HG02678 (cell line): ENCODE results near the gene PAPSS2.

Experiments
- ATAC-seq: cut with Tn5 transposase; IDR thresholded peaks from one replicate; pipeline ENCODE4 v1.9.1; 2021; ENCODE audit warnings: mild to moderate bottlenecking, moderate library complexity; ENCODE audit not compliant: unreplicated experiment

PAPSS2 gene

DNA sequence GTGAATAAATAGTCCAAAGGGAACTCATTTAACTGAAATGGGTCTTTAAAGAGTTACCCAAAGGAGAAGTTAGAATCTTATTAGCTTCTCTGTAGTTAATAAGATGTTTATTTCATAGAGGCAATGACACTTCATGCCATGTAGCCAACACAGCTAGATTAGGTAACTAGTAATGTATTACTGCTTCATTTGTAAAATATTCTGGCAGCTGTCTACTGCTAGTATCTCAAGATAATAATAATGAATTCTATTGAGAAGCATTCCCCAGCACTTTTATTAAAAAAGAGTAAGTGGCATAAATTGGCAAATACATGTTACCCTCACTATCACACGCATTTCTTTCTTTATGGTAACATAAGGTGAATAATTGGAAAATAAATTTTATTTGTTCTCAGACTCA lies 10.1 kb downstream of the PAPSS2 start:
- no peak for ATAC-seq

DNA sequence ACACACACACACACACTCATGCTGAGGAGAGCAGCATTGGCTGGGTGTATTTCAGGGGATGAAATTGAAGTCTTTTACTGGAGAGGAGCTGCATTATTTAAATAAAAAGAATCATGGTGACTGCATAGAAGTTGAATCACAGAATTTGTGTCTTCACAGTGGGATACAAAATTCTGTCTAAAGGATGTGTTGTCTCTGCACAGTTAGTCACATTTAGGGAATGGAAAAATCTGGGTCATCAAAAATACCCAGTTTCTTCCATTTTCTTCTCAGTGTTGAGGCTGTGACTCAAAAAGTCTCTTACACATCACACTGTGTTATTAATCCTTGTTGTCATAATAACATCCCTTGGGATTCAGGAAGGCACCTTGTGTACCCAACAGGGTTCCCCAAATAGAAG lies 10.9 kb downstream of the PAPSS2 start:
- no peak for ATAC-seq

DNA sequence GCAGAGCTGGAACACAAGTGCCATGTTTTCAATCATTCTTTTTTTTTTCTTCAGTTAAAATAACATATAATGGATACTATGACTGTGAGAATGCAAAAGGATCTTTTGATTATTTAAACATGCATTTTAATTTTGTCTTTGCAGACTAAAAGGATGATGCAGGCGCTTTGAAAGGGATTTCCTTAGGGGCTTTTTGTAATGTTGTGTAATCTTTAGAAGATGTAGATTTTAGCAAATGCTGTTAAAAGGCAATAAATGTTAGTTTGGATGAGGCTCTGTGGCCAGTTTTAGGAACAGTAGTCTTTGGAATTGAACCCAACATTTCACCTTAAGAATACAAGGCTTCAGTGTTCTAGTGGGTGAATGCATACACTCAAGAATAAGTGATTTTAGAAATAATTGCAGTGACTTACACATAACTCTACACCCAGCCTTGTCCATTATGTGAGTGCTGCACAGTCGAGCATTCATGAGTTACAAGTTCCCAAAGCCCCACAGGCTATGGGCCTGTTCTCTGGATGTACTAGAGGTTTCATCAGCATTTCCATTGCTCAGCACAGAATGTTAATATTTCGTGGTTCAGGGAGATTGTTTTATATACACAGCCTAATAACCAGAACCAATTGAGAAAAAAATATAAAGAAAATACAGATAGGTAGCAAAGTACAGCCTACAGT lies 11.6 kb downstream of the PAPSS2 start:
- ATAC-seq = no peak

DNA sequence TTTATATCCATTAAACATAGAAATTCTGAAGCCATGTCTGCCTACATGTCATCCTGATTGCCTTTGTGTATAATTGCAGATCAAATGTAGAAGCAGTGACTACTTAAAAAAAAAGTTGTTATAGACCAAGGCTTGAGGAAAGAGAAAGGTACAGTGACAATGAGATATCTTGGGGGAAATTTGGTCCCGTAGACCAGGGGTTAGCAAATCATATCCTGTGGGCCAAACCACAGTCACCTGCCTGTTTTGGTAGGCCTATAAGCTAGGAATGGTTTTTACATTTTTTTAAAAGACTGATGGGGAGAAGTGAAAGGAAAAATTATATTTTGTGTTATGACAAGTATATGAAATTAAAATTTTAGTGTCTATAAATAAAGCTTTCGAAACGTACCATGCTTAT lies 12.9 kb downstream of the PAPSS2 start:
- no peak for ATAC-seq

DNA sequence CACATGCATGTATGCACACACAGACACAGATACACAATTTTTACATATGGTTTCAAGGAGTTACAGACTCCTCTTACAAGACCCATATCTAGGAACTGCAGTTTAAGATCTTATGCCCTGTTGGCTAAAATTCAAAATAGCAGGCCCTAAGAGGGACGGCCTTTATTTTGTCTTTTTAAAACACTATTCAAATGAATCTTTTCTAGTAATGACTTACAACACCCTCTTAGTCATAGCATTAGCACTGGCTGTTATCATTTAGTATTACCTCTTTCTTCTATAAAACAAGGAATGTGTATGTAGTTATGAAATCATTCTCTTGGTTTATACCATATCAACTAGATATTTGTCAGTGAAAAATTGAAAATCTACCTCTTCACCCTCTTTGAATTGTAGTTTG lies 15.3 kb downstream of the PAPSS2 start:
- no peak for ATAC-seq

DNA sequence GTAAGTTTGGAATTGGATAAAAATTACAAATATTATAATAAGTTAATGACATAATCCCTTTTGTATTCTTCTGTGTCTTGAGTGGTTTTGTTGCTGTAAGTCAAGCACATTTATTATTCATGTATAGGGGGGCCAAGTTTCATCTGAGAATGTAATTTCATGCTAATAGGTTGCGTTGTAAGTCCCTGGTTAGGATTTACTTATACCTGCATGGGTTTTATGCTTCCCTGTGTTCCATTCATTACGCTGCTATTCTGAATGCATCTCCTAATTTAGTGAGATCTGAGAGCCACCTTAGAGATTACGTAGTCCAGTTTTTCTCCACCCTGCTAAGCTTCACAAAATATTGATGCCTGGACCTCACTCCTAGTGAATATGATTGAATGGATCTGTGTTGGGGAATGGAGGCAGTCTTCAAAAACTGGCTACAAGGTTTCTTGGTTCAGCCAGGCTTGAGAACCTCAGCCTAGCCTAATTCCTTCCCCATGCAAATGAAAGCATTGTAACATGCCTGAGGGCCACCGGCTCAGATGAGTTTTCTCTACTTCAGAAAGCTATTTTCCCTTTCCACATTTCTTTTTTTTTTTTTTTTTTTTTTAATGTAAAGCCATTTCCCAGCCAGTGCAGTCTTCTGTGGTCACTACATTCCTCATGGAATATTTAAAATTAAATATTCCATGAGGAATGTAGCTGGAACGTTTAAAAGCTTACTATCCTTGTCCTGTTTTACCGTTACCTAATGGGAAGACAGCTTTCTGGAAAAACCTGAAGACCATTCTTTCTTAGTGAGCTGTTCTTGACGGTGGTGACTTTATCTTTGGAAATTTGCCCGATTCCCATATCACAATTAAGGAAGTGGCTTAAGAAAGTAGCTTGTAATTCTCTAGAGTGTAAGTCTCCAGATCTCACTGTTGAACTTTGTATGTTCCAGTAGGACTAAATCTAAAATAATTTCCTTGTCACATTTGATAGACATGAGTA lies 16.0 kb downstream of the PAPSS2 start:
- ATAC-seq = no peak

DNA sequence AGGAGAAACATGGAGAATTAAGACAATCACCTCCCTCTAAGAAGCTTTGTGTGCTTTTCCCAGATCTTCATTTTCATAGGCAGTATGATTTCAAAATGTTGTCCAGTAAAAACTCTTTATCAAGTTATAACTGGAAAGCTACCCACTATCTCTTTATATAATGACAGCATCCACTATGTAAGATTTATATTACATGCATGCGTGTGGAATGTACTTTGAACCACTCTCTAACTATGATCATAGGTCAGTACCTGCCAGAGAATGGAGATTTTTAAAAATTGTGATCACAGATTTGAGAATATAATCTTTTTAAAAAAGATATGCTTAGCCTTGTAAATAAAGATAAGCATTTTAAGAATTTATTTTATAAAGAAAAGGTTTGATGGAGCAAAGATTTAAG lies 17.9 kb downstream of the PAPSS2 start:
- no peak for ATAC-seq

DNA sequence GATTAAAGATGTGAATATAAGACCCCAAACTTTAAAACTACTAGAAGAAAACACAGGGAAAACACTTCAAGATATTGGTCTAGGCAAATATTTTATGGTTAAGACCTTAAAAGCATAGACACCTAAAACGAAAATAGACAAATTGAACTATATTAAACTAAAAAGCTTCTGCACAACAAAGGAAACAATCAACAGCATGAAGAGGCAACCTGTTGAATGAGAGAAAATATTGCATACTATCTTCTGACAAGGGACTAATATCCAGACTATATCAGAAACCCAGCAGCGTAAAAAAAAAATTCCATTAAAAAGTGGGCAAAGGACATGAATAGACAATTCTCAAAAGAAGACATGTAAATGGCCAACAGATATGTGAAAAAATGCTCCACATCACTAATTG lies 18.6 kb downstream of the PAPSS2 start:
- no peak for ATAC-seq

DNA sequence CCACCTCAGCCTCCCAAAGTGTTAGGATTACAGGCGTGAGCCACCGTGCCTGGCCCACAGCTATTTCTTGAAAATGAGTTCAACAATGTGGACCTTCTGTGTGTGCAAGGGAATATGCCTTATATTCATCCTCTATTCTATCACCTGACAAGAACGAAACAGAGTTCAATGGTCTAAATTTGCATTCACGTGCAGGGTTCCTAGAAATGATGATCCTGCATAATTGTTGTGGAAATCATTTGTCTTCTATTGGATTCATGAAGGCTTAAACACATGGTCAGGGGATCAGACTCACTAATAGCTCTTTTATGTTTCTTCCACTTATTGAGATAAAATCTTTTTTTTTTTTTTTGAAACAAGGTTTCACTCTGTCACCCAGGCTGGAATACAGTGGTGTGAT lies 23.7 kb downstream of the PAPSS2 start:
- no peak for ATAC-seq

DNA sequence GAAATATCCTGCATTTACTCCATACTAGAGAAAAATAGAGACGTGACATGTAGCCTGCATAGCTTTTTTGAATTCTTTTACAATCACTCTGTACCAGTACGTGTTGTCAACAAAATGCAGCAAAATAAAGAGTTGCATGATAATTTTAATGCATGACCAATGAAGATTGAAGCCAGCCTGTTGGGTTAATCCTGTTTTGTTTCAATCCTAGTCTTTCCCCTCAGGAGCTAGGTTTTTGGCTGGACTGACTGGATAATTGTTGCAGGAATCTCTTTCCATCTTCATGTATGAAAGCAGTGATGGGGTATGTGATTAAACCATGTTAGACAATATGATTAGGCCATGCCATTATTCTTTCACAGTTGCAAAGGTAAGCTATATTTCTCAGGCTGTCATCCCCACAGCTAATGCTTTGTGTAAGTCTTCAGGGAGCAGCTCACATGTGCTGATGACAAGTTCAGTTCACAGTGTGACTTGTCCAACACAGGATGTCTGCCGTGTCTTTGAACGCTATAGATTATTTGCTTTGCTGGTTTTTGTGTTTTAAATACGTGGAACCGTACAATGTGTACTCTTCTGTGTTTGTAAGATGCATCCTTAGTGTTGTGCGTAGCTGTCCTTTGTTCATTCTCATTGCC lies 24.4 kb downstream of the PAPSS2 start:
- no peak for ATAC-seq

DNA sequence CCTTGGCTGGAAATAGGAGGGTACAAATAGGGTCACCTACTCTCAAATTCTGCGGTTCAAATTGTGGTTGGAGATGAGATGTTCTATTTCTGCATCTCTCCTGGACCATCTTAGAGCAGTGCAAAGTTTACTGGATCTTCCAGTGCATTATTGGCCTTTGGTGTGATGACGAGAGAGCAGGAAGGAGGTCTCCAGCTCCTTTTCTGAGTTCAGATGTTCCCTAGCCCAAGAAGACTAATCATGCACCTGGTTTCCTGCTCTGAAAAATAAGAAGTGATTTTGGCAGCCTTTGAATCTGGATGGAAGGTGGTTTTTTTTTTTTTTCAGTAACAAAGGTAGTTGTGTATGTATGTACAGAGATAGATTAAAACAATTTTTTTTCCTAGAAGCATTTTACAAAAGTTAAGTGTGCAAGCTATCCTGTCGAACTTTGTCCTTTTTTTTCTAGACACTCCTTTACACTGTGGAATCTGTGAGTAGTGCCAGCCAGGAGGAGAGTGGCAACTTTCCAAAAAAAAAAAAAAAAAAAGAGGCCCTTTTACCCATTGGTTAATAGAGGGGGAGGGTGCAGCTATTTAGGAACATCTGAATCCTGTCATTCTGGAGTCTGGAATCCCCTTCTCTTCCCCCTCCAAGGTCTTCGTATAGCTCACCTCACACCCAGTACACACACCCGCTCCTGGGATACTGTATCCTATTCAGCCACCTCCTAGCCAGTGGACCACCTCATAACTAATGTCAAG lies 26.3 kb downstream of the PAPSS2 start:
- no peak for ATAC-seq

DNA sequence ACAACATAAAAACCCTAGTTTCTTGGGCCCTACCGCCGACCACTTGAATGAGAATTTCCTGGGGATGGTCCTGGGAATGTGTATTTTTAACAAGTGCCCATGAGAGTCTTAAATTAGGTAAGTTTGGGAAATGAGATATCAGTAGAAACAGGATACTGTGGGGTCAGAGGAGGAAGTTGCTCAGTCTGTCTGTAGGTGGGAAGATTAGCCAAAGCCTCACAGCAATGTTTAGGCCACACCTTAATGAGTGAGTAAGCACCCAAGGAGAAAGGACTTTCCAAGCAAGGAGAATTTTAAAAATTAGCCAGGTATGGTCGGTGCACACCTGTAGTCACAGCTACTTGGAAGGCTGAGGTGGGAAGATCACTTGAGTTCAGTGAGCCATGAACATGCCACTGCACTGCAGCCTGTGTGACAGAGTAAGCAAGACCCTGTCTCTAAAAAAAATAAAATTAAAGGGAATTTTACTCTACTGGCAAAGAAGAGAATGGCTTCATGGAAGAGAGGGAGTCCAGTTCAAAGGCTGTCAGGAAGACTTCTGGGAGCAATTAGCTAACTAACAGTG lies 31.9 kb downstream of the PAPSS2 start:
- ATAC-seq = no peak

DNA sequence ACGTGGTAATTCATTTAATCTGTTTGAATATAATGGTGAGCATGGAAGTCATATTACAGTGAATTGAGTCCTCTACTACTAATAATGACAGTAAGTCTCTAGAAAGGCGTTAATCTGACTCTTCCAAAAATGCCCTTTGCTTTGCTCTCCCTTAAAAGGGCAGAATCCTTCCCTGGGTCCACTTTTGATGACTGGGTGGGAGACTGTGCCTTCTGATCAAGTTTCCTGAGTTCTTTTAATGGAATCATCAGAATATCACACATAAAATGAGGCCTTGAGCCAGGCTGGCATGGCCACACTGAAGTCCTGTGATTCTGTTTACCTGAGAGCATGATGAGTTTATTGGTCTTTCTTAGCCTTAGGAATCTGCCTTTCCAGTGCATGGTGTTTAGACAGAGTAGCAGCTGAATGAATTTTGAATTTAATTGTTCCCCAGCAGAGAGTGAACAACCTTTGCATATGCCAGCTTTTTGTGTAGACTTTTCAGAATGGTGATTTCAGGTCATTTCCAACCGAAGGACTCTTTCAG lies 33.3 kb downstream of the PAPSS2 start:
- no peak for ATAC-seq

DNA sequence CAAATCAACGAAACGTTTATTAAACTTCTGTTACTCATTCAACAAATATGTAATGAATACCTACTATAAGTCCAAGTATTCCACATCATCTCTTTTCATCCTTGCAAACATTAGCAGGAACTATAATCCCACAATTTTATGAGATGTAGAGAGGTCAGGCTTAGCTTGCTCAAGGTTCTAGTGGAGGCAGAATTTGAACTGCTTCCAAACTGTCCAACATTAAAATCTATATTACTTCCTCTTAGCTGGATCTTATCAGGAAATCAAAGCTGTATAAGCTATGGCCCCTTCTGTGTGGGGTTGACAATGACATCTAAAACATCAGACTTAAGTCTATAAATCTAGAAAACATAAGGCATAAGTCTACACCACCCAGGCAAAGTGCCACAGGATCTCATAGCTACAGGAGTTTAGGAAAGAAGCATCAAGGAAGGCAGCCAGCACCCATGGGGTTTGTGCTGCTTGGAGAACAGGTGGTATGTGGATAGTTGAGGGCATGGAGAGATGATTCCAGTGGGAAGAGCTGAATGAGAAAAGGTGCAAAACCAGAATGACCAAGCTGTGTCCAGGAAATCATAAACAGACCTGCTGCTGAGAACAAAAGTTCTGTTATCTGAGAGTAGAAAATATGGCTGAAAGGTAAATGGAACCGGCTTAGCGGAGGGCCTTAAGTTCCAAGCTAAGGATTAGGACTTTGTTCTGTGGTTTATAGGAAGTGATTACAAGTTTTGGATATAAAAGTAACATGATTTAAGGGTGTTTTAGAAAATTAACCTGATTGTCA lies 34.5 kb downstream of the PAPSS2 start:
- ATAC-seq = no peak

DNA sequence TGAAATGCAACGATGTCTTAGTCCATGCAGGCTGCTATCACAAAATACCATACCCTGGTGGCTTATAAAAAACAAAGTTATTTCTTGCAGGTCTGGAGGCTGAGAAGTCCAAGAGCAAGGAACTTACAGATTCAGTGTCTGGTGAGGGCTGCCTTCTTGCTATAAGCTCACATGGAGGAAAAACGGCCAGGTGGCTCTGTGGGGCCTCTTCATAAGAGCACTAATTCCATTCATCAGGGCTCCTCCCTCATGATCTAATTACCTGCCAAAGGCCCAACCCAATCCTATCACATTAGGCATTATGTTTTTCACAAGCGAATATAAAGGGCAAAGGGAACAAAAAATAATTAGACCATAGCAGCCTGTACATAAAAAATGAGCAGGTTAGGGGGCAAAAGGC lies 35.4 kb downstream of the PAPSS2 start:
- ATAC-seq = no peak

DNA sequence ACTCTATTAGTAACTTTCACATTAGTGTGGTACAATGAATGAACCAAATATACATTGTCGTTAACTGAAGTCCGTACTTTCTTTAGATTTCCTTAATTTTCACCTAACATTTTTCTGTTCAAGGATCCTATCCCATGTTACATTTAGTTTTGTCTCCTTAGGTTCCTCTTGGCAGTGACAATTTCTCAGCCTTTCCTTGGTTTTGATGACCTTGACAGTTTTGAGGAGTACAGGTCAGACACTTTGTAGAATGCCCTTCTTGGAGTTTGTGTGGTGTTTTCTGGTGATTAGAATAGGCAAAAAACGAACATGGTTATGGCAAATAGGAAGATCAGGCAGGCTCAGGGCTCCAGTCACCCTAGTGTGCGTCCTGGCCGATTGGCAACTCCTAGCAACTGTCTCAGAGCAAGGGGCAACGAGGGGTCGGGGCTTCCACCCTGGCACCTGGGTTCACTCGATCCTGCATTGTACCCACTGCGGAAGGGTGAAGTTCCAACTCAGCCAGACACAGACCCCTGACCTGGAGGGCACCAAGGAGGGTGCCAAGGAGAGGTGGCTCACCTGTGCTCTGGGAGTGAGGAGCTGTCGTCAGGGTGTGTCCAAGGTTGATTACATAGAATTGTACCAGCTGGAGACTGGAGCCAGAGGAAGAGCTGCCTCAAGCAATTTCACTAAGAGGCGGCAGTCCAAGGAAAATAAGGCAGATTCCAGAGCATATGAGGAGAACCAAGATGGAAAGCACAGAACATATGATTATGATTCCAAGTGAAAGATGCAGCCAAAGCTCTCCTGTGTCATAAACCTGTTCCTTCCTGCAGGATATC lies 37.5 kb downstream of the PAPSS2 start:
- ATAC-seq = no peak

DNA sequence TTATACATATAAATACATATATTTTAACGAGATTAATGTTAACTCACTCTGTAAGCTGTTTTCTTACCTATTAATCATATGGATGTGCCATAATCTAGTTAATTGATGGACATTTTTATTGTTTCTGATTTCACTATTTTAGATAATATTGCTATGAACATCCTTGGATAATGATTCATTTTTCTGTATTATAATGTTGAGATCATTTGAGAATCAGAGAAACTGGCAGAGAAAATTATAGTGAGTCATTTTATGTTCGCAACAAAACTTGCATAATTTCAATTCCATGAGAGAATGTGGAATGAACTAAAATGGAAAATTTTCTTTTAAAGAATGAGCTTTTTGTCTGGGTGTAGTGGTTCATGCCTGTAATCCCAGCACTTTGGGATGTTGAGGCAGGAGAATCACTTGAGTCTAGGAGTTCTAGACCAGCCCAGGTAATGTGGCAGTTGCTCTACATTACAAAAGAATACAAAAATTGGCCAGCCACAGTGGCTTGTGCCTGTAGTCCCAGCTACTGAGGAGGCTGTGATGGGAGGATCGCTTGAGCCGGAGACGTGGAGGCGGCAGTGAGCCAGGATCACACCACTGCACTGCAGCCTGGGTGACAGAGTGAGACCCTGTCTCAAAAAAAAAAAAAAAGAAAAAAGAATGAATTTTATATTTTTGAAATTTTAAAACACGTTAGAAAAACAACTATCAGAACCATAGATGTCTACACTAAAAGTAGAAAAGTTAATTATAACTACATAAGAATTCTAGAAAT lies 40.5 kb downstream of the PAPSS2 start:
- ATAC-seq = no peak
